Esophagus squamous epithelium (tissue), 5 donors: ENCODE measurements around the gene LAMTOR1. TPM values are rescaled to one million over a fixed set of nuclear protein-coding genes. Genes with fewer than 3 reads are reported as not detected.

Experiments used
- DNase-seq: peaks from one replicate; lab custom pipeline; 2025; lab: John Stamatoyannopoulos, UW
- H3K27ac ChIP-seq, 4 donors: fragments of 200-600 bp; sonication (generic); one replicate each; pipeline ENCODE4 v1.5.1; 2016 to 2019; ENCODE audit warnings: mild to moderate bottlenecking in 1 of 4
- H3K27me3 ChIP-seq, 4 donors: fragments of 200-600 bp; sonication (generic); 1 replicate in 3 of 4; 2 replicates in 1 of 4; pipeline versions ENCODE4 v1.5.1 to v1.6.0; 2017 to 2021; ENCODE audit warnings: antibody characterized with exemption in 1 of 4
- H3K36me3 ChIP-seq, 3 donors: fragments of 200-600 bp; sonication (generic); one replicate each; pipeline ENCODE4 v1.5.1; 2016 to 2019
- H3K4me1 ChIP-seq, 3 donors: fragments of 200-600 bp; sonication (generic); one replicate each; pipeline ENCODE4 v1.5.1; 2017 to 2019
- H3K4me3 ChIP-seq, 4 donors: fragments of 200-600 bp; sonication (generic); 1 replicate in 3 of 4; 2 replicates in 1 of 4; pipeline ENCODE4 v1.5.1; 2016 to 2019; ENCODE audit warnings: mild to moderate bottlenecking in 2 of 4, moderate library complexity in 1 of 4
- H3K9me3 ChIP-seq, 3 donors: fragments of 200-600 bp; sonication (generic); one replicate each; pipeline ENCODE4 v1.5.1; 2016 to 2019
- POLR2A ChIP-seq, 4 donors: fragments of 450-650 bp; IDR thresholded peaks; one replicate each; pipeline ENCODE4 v1.6.1; 2017; ENCODE audit warnings: antibody characterized with exemption in 4 of 4, mild to moderate bottlenecking in 4 of 4, moderate library complexity in 3 of 4
- whole genome bisulfite sequencing, 2 donors: methylation state at CpG; one replicate each; pipeline ENCODE4 v1.1.5; 2018; 5-methylcytosine and 5-hydroxymethylcytosine counted together
- intact Hi-C: fragments of 100-400 bp; cut with DNase I; formaldehyde crosslinking; loops from one replicate; pipeline ENCODE4 v1.15.0; 2022
- total RNA-seq, 4 donors: library from RNA; depleted of rRNA; stranded (reverse); fragments of >200 nt; gene quantifications; one replicate each; pipeline ENCODE4 v1.1.0, GENCODE V29; 2016
- TF ChIP-seq, protein P1 (sequence below), 6 experiments: fragments of 450-650 bp in 4 of 6; fragments of 200-600 bp in 2 of 6; sonication (generic) in 2 of 6; IDR thresholded peaks; one replicate each; pipeline ENCODE4 v1.5.1; 2016 to 2019; ENCODE audit warnings: antibody characterized with exemption in 6 of 6, mild to moderate bottlenecking in 4 of 6, moderate library complexity in 4 of 6
- donor health status: DM: yes; HTN: yes; CAD: no.

The LAMTOR1 gene
- total RNA-seq, 4 donors from 2014 or later = 80.1 to 99.1 (median 97.7) TPM

GRCh38 chr11:72067676-72068075, 35.4 kb downstream of the LAMTOR1 start:
- Histone ChIP-seq H3K4me1 (peaks cover 28 to 73% (median 45%) of the 10 kb centered on the region in 3 donors), H3K27me3 (no peaks in the 10 kb centered on the region), H3K9me3 (no peaks in the 10 kb centered on the region), H3K36me3 (peaks cover 0 to 25% (median 0%) of the 10 kb centered on the region in 3 donors), H3K4me3 (peak overlapping the region in 1 of 4 donors; percentile 7), H3K27ac (peak overlapping the region; percentile 81 to 92 (median 88))
- intact Hi-C loops = no loop called here
- no peak for DNase-seq
- TF ChIP-seq, protein P1, sequence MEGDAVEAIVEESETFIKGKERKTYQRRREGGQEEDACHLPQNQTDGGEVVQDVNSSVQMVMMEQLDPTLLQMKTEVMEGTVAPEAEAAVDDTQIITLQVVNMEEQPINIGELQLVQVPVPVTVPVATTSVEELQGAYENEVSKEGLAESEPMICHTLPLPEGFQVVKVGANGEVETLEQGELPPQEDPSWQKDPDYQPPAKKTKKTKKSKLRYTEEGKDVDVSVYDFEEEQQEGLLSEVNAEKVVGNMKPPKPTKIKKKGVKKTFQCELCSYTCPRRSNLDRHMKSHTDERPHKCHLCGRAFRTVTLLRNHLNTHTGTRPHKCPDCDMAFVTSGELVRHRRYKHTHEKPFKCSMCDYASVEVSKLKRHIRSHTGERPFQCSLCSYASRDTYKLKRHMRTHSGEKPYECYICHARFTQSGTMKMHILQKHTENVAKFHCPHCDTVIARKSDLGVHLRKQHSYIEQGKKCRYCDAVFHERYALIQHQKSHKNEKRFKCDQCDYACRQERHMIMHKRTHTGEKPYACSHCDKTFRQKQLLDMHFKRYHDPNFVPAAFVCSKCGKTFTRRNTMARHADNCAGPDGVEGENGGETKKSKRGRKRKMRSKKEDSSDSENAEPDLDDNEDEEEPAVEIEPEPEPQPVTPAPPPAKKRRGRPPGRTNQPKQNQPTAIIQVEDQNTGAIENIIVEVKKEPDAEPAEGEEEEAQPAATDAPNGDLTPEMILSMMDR (IDR thresholded peaks at IDR 0.05) = no peak
- no peak for TF ChIP-seq POLR2A (IDR thresholded peaks at IDR 0.05)

DNA sequence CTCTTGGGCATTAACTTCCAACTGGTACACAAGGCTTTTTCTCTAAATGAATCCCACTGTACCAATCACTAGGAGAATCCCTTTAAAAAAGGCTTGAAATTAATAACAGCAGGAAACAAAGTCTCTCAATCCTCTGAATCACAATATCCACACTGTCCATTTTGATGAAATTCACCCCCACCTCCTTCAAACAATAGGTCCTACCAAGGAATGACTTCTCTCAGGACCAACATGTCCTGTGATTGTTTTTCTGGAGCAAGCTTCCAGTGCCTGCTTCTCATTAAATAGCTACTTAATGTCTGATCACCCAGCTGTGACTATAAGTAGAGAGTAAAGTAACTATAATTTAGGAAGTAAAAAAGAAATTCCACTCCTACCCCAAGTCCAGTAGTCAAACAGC, 35.8 kb downstream of the LAMTOR1 start:
- Histone ChIP-seq H3K9me3 (no peaks in the 10 kb centered on the region), H3K4me1 (peaks cover 24 to 69% (median 41%) of the 10 kb centered on the region in 3 donors)

DNA sequence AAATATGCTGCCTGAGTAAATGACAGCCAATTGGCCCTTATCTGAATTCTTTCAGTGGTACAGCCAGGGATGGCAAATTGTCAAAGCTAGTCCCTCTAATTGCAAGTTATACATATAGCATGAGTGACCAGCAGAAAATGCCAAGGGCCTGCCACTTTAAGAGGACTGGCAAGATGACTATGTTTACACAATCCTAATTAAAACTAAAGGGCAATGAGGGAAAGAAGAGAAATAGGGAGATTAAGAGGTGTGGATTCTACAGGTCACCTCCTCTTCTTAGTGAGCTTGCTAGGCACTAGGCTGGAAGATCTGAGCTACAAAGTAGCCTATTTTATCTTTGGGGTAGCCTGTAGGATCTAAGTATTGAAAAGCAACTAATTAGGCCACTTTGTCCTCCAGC, 36.2 kb downstream of the LAMTOR1 start:
- no peaks in the 10 kb centered on the region for H3K9me3 ChIP-seq
- H3K4me3 ChIP-seq = no peak overlapping the region
- intact Hi-C loops = no loop called here
- H3K27ac ChIP-seq = peak overlapping the region in 3 of 4 donors; percentile 8 to 92 (median 86)
- no peaks in the 10 kb centered on the region for H3K27me3 ChIP-seq
- no peak for TF ChIP-seq POLR2A (IDR thresholded peaks at IDR 0.05)
- TF ChIP-seq, protein P1 (IDR thresholded peaks at IDR 0.05) = no peak
- H3K4me1 ChIP-seq = peaks cover 19 to 65% (median 37%) of the 10 kb centered on the region in 3 donors
- no peak for DNase-seq
- H3K36me3 ChIP-seq = peaks cover 0 to 34% (median 0%) of the 10 kb centered on the region in 3 donors

More for the DNA sequence above, 35.8 kb downstream of the LAMTOR1 start:
- intact Hi-C loops = no loop called here
- DNase-seq = no peak
- Histone ChIP-seq H3K4me3 (no peak overlapping the region), H3K27ac (peak overlapping the region in 3 of 4 donors; percentile 8 to 92 (median 86)), H3K36me3 (peaks cover 0 to 29% (median 0%) of the 10 kb centered on the region in 3 donors), H3K27me3 (no peaks in the 10 kb centered on the region)
- no peak for TF ChIP-seq POLR2A (IDR thresholded peaks at IDR 0.05)
- TF ChIP-seq, protein P1 (IDR thresholded peaks at IDR 0.05) = no peak

DNA sequence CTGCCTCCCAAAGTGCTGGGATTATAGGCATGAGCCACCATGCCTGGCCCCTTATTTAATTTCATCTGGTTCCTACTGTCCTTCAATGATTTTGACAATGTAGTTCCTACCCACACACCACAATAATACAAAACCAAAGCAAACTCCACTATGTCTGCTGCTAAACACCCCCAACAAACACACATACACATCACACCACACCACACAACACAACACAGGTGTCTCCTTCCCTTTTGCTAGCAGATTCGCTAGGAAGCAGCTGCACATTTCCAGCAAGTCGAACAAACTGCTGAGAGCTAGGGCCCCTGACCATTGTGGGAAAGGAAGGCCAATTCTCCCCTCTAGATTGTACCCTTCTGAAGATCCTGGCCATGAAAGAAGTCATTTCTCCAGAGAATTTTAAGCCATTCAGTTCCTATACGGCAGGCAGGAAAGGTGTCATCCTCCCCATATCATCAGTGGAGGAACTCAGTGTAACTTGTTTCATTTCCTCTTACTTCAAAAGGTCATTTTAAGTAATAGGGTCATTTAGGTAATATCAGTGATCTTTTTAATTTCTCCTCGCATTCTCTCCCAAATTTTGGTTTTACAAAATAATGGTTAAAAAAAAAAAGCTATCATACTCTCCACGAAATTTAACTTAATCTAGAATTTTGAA, 41.2 kb downstream of the LAMTOR1 start:
- TF ChIP-seq, protein P1 (IDR thresholded peaks at IDR 0.05) = no peak
- TF ChIP-seq POLR2A (IDR thresholded peaks at IDR 0.05) = no peak
- Histone ChIP-seq H3K27me3 (no peaks in the 10 kb centered on the region), H3K4me3 (no peak overlapping the region), H3K36me3 (peaks cover 0 to 40% (median 0%) of the 10 kb centered on the region in 3 donors), H3K4me1 (peaks cover 6 to 43% (median 8%) of the 10 kb centered on the region in 3 donors), H3K27ac (no peak overlapping the region), H3K9me3 (no peaks in the 10 kb centered on the region)
- WGBS, 2 donors = 88 to 91% methylated on average over 5 of the region's 5 CpGs
- DNase-seq = no peak
- intact Hi-C loops = no loop called here

DNA sequence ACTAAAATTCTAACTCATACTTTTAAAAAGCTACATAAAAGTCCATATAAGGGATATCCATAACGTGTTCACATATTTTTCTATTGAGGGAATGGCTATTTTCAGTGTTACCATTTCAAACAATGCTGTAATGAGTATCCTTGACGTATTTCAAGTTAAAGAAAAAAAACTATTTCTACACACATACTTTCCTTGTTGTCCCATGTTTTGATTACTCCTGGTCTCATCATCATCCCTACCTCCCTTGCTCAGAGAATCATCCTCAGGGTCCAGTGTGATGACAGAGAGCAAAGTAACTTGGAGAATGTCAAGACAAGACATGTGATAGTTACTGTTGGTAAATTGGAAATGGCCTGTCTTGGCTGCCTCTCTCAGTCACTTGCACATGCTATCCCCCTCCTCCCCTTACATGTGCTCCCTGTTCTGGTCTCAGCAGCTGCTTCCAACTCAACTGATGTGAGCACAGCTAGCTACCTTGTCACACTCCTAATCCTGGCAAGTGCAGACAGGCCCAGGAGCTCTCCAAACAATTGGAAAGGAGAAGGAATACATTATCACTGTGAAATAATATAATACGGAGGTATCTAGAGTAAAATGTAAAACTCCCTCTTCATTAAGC, 44.6 kb downstream of the LAMTOR1 start:
- Histone ChIP-seq H3K9me3 (no peaks in the 10 kb centered on the region), H3K36me3 (peaks cover 0 to 53% (median 0%) of the 10 kb centered on the region in 3 donors), H3K27me3 (no peaks in the 10 kb centered on the region), H3K27ac (peak overlapping the region in 2 of 4 donors; percentile 20 to 46), H3K4me1 (peaks cover 3 to 28% (median 8%) of the 10 kb centered on the region in 3 donors), H3K4me3 (no peak overlapping the region)
- DNase-seq = no peak
- WGBS, 2 donors = 52% methylated on average over 3 of the region's 3 CpGs
- no peak for TF ChIP-seq POLR2A (IDR thresholded peaks at IDR 0.05)
- TF ChIP-seq, protein P1 (IDR thresholded peaks at IDR 0.05) = no peak
- intact Hi-C loops = no loop called here
